Ectodermal cell (in vitro differentiated cells): ENCODE data around the gene PARD6B.
"Not testable (repeated sequence)": the region's sequence is repeated elsewhere in the genome, so short reads cannot be mapped to it uniquely, and the experiment has no call there.

ENCODE experiments used
- H3K27ac ChIP-seq: 2 replicates; pipeline ENCODE4 v1.7.0; 2013; ENCODE audit warnings: mild to moderate bottlenecking, low read depth, low read length; ENCODE audit not compliant: insufficient read depth, poor library complexity, severe bottlenecking
- H3K27me3 ChIP-seq: 2 replicates; pipeline ENCODE4 v1.7.0; 2013; ENCODE audit warnings: mild to moderate bottlenecking, low read length; ENCODE audit not compliant: insufficient read depth, control insufficient read depth, poor library complexity, severe bottlenecking
- H3K36me3 ChIP-seq: one replicate; pipeline ENCODE4 v1.7.0; 2013; ENCODE audit warnings: low read length; ENCODE audit not compliant: control insufficient read depth, insufficient read depth
- H3K4me1 ChIP-seq: one replicate; pipeline ENCODE4 v1.7.0; 2013; ENCODE audit warnings: low read length; ENCODE audit not compliant: control insufficient read depth, insufficient read depth
- H3K4me3 ChIP-seq: 2 replicates; pipeline ENCODE4 v1.7.0; 2013; ENCODE audit warnings: low read depth, low read length, control low read depth; ENCODE audit not compliant: insufficient read depth
- H3K9me3 ChIP-seq: 2 replicates; pipeline ENCODE4 v1.7.0; 2013; ENCODE audit warnings: mild to moderate bottlenecking, low read length, moderate library complexity; ENCODE audit not compliant: control insufficient read depth
- WGBS, 2 experiments: methylation state at CpG; one replicate each; pipeline ENCODE4 v1.1.7; 2013; ENCODE audit warnings: missing lambda C conversion rate in 2 of 2; 5-methylcytosine and 5-hydroxymethylcytosine counted together

The PARD6B gene

DNA sequence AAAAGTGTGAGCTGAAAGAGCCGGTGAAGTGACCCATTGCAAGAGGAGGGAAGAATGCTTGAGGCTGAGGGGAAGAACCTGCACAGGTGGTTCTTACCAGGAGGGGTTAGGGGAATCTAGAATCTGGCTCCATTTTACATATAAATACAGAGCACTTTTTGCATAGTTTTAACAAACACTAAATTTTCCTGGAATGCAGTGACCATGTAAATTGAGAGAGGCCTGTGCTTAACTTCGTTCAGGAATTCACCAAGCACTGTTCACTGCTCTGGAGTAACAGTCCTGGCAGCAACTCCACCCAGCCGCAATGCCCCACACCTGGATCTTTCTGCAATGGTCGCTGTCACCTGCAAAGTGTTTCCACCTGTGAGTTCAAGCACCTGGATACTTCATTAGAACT, 26.9 kb upstream of the PARD6B start:
- no peaks in the 10 kb centered on the region for H3K9me3 ChIP-seq
- no peak overlapping the region for H3K4me3 ChIP-seq
- H3K36me3 ChIP-seq, result no peaks in the 10 kb centered on the region
- H3K27ac ChIP-seq, result no peak overlapping the region
- WGBS, 2 experiments, result 77 to 80% methylated on average over 3 of the region's 4 CpGs
- H3K4me1 ChIP-seq, result no peaks in the 10 kb centered on the region
- no peaks in the 10 kb centered on the region for H3K27me3 ChIP-seq

DNA sequence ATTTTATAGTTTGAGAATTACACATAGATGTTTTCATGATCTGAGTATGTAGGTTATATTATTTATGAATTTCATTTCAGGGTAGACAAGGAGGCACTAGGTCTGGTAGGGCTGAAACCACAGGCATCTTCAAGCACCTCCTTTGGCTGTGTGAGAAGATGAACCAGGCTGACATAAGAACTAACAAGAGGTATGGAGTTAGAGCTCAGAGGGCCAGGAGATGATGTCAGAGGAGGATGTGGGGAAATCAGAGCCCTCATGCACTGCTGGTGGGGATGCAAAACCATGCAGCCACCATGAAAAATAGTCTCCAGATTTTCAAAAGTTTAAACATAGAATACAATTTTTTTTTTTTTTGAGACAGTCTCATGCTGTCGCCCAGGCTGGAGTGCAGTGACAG, 26.4 kb upstream of the PARD6B start:
- no peak overlapping the region for H3K4me3 ChIP-seq
- WGBS, 2 experiments, result 86 to 95% methylated on average over 1 of the region's 1 CpG
- no peaks in the 10 kb centered on the region for H3K27me3 ChIP-seq
- H3K9me3 ChIP-seq, result no peaks in the 10 kb centered on the region
- no peaks in the 10 kb centered on the region for H3K36me3 ChIP-seq
- H3K4me1 ChIP-seq, result no peaks in the 10 kb centered on the region
- H3K27ac ChIP-seq, result no peak overlapping the region

DNA sequence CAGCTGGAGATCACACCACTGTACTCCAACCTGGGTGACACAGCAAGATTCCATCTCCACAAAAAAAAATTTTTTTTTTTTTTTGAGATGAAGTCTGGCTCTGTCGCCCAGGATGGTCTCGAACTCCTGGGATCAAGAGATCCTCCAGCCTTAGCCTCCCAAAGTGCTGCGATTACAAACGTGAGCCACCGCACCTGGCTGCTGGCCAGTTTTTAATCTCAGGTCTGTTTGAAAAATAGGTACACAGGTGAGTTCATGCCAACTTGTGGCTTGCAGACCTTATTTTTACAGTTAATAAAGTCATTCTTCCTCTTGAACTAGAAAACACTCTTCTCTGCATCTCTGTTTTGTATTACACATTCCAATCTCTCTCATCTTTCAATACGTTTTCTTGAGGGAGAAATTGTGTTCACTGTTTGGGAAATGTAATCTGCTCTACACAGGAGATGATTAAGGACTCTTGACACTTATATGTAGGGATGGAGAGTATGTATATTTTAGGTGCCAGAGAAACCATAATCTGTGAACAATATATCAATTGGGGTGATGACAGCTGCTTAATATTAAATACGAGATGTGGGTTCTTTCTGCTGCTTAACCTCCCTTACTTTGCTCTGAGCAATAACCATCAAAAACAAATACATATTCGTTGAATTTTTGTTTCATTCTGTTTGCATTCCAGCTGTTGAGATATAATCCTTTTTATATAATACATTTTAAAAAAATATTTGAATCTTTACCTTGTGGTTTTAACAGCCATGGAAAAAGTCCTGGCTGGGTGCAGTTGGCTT, 22.3 kb upstream of the PARD6B start:
- Histone ChIP-seq H3K4me1 (no peaks in the 10 kb centered on the region), H3K27me3 (no peaks in the 10 kb centered on the region), H3K9me3 (no peaks in the 10 kb centered on the region), H3K36me3 (no peaks in the 10 kb centered on the region), H3K27ac (no peak overlapping the region), H3K4me3 (no peak overlapping the region)
- WGBS, 2 experiments, result 91 to 96% methylated on average over 6 to 8 of the region's 8 CpGs

DNA sequence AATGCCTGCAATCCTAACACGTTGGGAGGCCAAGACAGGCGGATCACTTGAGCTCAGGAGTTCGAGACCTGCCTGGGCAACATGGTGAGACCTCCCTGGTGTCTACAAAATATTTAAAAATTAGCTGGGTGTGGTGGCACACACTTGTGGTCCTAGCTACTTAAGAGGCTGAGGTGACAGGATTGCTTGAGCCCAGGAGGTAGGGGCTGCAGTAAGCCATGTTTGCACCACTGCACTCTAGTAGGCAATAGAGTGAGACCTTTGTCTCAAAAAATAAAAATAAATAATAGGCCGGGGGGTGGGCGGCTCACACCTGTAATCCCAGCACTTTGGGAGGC, 21.8 kb upstream of the PARD6B start:
- Histone ChIP-seq H3K4me1 (no peaks in the 10 kb centered on the region), H3K27ac (no peak overlapping the region), H3K9me3 (no peaks in the 10 kb centered on the region), H3K4me3 (no peak overlapping the region), H3K27me3 (no peaks in the 10 kb centered on the region), H3K36me3 (no peaks in the 10 kb centered on the region)
- 81 to 86% methylated on average over 5 of the region's 5 CpGs for WGBS, 2 experiments

DNA sequence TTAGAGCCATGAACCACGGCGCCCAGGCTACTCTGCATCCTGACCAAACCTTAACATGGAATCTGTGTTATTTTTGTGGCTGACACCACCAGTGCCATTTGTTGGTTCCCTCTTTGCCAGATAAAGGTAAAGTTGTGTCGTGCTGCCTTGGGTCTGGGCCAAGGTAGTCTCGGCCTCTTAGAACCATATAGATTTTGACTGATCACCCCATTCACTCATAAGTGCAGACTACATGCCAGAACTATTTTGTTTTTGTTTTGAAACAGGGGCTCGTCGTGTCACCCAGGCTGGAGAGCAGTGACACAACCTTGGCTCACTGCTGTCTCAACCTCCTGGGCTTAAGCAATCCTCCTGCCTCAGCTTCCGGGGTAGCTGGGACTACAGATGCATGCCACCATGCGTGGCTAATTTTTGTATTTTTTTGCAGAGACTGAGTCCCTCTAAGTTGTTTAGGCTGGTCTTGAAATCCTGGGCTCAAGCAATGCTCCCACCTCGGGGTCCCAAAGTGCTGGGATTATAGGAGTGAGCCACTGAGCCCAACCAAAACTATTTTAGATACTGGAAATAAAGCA, 20.8 kb upstream of the PARD6B start:
- Histone ChIP-seq H3K36me3 (no peaks in the 10 kb centered on the region), H3K9me3 (no peaks in the 10 kb centered on the region), H3K27me3 (no peaks in the 10 kb centered on the region), H3K4me1 (no peaks in the 10 kb centered on the region), H3K4me3 (no peak overlapping the region), H3K27ac (no peak overlapping the region)
- WGBS, 2 experiments, result 89 to 91% methylated on average over 9 of the region's 9 CpGs

DNA sequence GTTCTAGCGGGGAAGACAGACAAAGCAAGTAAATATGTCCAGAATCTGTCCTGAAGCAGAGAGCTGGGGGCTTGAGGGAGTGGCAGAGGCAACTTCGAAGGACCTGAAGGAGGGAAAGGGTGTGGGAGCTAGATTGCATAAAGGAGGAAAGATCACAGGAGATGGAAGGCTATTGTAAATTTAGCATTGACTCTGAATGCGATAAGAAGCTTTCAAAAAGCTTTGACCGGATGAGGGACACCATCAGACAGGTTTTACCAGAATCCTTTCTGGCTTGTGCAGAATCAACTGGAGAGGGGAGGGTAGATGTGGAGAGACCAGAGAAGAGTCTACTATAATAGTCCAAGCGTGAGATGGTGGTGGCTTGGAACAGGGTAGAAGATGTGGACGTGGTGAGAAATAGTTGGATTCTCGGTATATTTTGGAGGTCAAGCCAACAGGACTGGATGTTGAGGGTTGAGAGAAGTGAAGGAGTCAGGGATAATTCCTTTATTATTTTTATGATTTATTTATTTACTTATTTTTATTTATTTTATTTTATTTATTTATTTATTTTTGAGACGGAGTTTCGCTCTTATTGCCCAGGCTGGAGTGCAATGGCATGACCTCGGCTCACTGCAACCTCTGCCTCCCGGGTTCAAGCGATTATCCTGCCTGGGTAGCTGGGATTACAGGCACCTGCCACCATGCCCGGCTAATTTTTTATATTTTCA, 20.1 kb upstream of the PARD6B start:
- Histone ChIP-seq H3K36me3 (no peaks in the 10 kb centered on the region), H3K4me3 (no peak overlapping the region), H3K27me3 (no peaks in the 10 kb centered on the region), H3K9me3 (no peaks in the 10 kb centered on the region), H3K4me1 (no peaks in the 10 kb centered on the region), H3K27ac (no peak overlapping the region)
- 95 to 96% methylated on average over 13 of the region's 13 CpGs for WGBS, 2 experiments

DNA sequence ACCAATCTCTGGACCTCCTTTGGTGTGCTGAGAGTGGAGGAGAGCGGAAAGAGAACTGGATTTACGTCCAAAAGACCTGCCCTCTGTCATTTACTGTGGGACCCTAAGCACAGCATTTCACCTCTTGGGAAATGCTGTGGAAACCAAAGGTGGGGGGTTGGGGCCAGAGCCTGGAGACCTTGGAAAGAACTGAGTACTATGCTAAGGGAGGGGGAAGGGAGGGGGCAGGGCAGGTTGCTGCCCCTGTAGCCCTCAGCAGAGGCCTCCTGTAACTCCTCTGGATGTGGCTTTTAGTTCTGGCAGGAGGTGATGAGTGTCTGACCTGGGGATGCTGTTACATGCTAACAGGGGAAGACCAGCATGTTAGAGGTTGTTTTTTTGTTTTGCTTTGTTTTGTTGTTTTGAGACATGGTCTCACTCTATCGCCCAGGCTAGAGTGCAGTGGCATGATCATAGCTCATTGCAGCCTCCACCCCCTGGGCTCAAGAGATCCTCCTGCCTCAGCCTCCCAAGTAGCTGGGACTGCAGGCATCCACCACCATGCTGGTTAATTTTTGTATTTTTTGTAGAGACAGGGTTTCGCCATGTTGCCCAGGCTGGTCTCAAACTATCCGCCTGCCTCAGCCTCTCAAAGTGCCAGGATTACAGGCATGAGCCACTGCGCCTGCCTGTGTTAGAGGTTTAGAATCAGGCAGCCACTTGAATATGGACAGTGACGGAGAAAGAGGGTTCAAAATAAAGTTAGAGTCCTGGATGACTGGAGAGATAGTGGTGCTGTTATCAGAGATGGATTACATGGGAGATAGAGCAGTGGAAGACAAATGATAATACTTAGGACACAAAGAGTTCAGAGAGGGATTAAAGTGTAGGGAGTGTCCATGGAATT, 18.4 kb upstream of the PARD6B start:
- peaks cover under 1% of the 10 kb centered on the region for H3K4me1 ChIP-seq
- WGBS, 2 experiments, result 89 to 90% methylated on average over 7 of the region's 7 CpGs
- no peak overlapping the region for H3K27ac ChIP-seq
- no peak overlapping the region for H3K4me3 ChIP-seq
- no peaks in the 10 kb centered on the region for H3K9me3 ChIP-seq
- H3K36me3 ChIP-seq, result no peaks in the 10 kb centered on the region
- no peaks in the 10 kb centered on the region for H3K27me3 ChIP-seq

DNA sequence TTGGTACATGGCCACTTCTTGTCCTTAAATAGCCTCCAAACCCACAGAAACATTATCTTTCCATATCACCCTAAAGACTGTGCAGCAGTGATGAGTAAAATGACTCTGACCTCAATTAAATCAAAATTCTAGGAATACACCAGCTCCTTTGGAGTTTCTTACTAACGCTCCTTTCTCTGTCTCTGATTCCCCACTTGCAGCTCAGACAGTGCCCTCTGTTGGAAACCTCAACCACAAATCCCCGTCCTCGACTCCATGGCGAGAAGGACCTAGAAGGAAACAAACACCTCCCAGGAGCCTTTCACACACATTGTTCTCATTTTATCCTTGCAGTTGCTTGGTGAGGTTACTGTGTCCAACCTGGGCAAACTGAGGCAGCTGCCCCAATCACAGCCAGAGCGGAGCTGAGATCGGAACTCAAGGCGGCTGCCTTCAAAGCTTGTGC, 17.7 kb upstream of the PARD6B start:
- H3K36me3 ChIP-seq, result no peaks in the 10 kb centered on the region
- H3K27me3 ChIP-seq, result no peaks in the 10 kb centered on the region
- H3K4me3 ChIP-seq, result no peak overlapping the region
- H3K27ac ChIP-seq, result no peak overlapping the region
- H3K9me3 ChIP-seq, result no peaks in the 10 kb centered on the region
- 54 to 57% methylated on average over 7 of the region's 7 CpGs for WGBS, 2 experiments
- peaks cover 6% of the 10 kb centered on the region for H3K4me1 ChIP-seq

DNA sequence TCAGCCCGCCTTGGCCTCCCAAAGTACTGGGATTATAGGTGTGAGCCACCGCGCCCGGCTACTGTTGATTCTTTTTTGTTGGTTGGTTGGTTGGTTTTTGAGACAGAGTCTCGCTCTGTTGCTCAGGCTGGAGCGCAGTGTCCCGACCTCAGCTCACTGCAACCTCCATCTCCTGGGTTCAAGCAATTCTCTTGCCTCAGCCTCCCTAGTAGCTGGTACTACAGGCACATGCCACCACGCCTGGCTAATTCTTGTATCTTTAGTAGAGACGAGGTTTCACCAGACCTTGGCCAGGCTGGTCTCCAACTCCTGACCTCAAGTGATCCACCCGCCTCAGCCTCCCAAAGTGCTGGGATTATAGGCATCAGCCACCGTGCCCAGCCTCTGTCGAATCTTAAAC, 17.0 kb upstream of the PARD6B start:
- H3K4me3 ChIP-seq, H3K9me3 ChIP-seq, H3K4me1 ChIP-seq, H3K36me3 ChIP-seq, H3K27ac ChIP-seq, H3K27me3 ChIP-seq: not testable (repeated sequence)
- WGBS, 2 experiments, result 91 to 94% methylated on average over 12 of the region's 12 CpGs

DNA sequence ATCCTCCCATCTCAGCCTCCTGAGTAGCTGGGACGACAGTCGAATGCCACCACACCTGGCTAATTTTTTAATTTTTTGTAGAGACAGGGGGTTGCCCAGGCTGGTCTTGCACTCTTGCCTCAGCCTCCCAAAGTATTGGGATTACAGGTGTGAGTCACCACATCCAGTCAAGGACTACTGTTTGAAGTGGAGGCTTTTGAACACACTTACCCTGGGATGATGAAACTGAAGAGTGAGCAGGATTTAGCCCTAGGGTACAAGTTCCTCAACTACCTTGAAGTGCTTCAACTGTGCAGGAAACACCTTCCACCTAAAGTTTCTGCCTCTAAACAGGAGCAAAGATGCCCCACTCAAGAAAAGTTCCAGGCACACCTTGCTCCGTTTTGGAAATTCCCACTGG, 15.7 kb upstream of the PARD6B start:
- 85 to 87% methylated on average over 3 of the region's 3 CpGs for WGBS, 2 experiments
- no peaks in the 10 kb centered on the region for H3K36me3 ChIP-seq
- H3K27me3 ChIP-seq, result no peaks in the 10 kb centered on the region
- peaks cover 6% of the 10 kb centered on the region for H3K4me1 ChIP-seq
- H3K9me3 ChIP-seq, result no peaks in the 10 kb centered on the region
- H3K4me3 ChIP-seq, result no peak overlapping the region
- H3K27ac ChIP-seq, result no peak overlapping the region
